GM03348 (cell line): ENCODE data around the gene STAC.

Source experiments
- DNase-seq: peaks from one replicate; pipeline ENCODE4 v3.0.0; 2012; ENCODE audit warnings: low spot score

The STAC gene

DNA sequence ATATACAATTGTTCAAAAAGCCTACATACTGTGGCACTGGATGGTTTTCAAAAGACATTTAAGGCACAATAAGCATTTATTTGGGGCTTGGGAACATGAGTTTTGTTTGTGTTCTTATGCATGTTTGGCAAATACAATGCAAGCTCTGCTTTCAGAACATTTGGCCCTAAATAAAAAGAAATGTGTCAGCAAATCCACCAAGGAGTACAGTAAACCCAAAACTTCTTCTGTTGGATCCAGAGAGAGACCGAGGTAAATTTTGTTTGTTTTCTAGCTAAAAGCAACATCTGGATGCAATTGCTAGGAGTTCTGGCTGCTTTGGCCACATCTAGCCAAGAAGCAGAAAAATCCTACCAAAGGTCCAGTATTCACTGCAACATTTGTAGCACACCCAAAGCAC is 215.2 kb downstream of the STAC start:
- DNase-seq, result no peak

DNA sequence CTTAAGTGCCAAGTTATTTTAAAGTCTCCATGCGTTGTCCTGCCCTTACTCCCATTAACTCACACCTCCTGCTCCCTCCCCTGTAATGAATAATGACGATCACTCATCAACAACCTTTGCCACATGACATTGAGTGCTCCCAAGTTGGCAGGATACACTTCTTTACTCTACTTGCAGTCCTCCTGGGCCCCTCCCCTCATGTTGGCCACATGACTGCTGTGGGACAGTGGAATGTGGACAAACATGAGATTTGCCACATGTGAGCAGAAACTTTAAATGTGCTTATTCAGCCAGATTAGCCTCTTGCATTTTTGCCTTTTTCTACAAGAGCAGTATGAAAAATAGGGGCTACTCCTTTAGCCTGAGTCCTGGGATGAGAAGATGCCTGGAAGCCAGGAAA is 216.1 kb downstream of the STAC start:
- no peak for DNase-seq

- DNase-seq, result no peak
These were observed 217.1 kb downstream of the STAC start for GRCh38 chr3:36597422-36597821.
